GM13976 (cell line): Measurements from ENCODE around the gene NGB.
A peak's percentile ranks its signal among the peaks of the same experiment; 100 is the strongest.

Source experiments
- DNase-seq: peaks from one replicate; pipeline ENCODE4 v3.0.0; 2012; ENCODE audit warnings: low spot score
- in situ Hi-C: fragments of 300-500 bp; cut with MboI; formaldehyde crosslinking; loops from one replicate; pipeline ENCODE4 v1.12.0; 2022; ENCODE audit warnings: low sequenced_read_pairs, mixed read lengths, inconsistent platforms; ENCODE audit not compliant: unreplicated experiment
- TF ChIP-seq, protein P1 (sequence below): IDR thresholded peaks from 2 replicates; pipeline ENCODE4 v1.5.1; 2012; ENCODE audit warnings: borderline replicate concordance, mild to moderate bottlenecking; ENCODE audit not compliant: insufficient read depth; ENCODE audit errors: extremely low read depth, missing control alignments, control extremely low read depth

NGB gene

DNA sequence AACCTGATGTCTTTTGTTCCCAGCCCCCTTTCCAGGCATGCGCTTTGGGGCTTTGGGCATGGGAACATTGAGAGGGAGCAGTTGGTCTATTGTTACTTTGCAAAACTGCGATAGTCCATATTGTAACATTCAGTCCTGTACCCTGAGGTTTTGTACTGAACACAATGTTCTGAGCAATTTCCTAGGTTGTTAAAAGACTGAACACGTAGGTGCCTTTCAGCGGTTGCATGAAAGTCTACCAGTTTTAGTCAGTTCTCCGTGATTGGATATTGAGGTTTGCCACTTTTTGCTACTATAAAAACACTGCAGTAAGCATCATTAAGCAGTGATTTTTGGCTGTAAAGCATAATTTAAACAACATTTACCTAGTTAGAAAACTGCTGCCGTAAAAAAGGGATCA is 20.1 kb downstream of the NGB start:
- TF ChIP-seq, protein P1, sequence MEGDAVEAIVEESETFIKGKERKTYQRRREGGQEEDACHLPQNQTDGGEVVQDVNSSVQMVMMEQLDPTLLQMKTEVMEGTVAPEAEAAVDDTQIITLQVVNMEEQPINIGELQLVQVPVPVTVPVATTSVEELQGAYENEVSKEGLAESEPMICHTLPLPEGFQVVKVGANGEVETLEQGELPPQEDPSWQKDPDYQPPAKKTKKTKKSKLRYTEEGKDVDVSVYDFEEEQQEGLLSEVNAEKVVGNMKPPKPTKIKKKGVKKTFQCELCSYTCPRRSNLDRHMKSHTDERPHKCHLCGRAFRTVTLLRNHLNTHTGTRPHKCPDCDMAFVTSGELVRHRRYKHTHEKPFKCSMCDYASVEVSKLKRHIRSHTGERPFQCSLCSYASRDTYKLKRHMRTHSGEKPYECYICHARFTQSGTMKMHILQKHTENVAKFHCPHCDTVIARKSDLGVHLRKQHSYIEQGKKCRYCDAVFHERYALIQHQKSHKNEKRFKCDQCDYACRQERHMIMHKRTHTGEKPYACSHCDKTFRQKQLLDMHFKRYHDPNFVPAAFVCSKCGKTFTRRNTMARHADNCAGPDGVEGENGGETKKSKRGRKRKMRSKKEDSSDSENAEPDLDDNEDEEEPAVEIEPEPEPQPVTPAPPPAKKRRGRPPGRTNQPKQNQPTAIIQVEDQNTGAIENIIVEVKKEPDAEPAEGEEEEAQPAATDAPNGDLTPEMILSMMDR, result no peak
- in situ Hi-C loops, result no loop called here
- no peak for DNase-seq

DNA sequence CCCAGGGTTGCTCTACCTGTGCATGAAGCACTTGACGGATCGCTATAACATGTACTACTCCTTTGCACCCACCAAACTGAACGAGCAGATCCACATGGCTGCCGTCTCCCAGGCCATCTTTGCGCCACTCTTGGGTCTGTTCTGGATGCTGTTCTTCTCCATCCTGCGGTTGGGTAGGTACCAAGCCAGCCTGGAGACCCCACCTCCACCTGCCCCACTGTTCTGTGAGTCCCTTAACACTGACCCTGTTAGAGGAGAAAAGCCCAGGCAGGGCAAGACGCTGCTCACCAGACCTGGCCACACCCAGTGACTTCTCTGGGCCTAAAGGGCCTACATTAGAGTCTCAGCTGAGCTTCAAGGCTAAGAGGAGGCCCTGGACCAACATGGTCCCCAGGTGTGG is 21.7 kb downstream of the NGB start:
- TF ChIP-seq, protein P1, result no peak
- in situ Hi-C loops, result no loop called here

DNA sequence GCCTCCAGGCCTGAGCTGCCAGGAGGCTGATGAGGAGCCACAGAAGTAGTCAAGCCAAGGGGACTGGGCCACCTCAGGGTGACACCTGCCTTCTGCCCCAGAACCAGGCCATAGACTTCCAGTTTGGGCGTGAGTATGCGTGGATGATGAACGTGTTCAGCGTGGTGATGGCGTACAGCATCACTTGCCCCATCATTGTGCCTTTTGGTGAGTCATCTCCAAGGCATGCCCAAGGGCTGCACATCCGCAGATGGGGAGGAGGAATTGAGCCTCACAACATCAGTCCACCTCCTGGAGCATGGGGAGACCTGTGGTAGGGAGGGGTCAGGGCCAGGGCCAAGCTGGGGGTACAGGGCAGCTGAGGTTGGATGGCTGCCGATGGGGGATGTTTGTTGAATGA is 22.3 kb downstream of the NGB start:
- no peak for DNase-seq
- in situ Hi-C loops, result no loop called here
- TF ChIP-seq, protein P1, result no peak

More for the DNA sequence above, 21.7 kb downstream of the NGB start:
- no peak for DNase-seq

DNA sequence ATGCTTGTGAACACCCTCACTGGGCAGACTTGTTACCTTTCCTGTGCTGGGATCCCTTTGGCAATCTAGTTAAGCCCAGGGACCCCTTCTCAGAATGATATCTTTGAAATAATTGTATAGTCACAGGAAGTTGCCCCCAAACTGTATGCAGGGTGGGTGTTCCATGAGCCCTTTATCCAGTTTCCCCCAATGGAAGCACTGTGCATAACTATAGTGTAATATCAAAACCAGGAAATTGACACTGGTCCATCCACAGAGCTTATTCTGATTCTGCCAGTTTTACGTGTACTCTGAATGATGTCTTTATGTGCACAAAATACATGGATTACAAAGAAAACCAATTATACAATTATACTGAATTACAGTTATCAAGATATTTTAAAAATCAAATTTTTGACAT is 24.2 kb downstream of the NGB start:
- no peak for DNase-seq
- in situ Hi-C loops, result no loop called here
- TF ChIP-seq, protein P1, result no peak

DNA sequence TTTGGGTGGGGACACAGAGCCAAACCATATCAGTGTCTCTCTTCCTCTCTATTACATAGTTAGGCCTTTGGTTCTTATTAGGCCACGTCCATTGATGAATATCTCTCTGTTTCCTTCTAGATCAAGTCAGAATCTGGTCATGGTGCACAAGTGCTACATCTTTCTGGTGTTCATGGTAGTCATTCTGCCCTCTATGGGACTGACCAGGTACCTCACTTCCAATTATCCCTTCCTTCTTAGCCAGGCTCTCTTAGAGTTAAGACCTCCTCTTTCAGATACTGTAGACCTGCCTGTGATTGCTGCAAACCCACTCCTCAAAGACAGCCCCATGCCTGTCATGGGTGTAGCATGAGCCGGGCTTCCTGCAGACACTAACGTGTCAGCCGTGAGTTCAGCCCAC is 25.2 kb downstream of the NGB start:
- in situ Hi-C loops, result no loop called here
- DNase-seq, result no peak
- TF ChIP-seq, protein P1, result no peak

DNA sequence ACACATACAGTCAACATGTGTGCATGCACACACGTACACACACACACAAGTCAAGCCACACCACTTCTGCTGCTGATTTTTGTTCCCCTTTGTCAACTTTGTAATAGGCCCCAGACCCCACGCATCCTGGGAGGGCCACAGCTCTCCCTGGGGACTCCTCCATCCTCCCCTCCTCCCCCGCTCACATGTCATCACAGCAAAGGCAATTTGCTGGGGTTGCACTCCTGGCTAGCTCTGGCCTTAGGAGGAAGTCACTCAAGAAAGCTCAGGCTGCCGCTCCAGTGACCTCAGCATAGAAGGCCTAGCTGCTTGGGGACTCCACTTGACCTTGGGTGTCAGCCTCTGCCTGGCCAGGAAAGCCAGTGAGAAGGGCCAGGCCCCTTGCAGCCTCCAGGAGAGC is 27.2 kb downstream of the NGB start:
- in situ Hi-C loops, result no loop called here
- TF ChIP-seq, protein P1, result no peak
- DNase-seq, result peak; percentile 55

DNA sequence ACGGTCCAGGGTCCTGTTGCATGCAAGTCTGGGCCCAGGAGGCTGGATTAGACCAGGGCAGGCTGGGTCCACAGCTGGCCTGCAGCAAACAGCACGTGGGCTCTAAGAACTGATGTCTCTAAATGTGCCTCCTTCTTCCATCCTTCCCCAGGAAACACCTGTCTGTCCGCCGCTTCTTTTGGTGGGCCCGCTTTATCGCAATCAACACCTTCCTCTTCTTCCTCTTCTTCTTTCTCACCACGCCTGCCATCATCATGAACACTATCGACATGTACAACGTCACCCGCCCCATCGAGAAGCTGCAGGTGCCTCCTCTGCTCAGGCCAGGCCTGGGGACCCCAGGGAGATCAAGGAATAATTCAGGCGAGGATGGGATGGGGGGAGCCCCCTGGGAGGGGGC is 28.3 kb downstream of the NGB start:
- in situ Hi-C loops, result no loop called here
- TF ChIP-seq, protein P1, result no peak
- no peak for DNase-seq
